NCI-H128 (cell line): Measurements from ENCODE around the gene SLC26A11.
"Not testable (repeated sequence)": the region's sequence is repeated elsewhere in the genome, so short reads cannot be mapped to it uniquely, and the experiment has no call there.

Experiments
- DNase-seq: peaks from one replicate; lab custom pipeline; 2025; ENCODE audit not compliant: unreplicated experiment; lab: John Stamatoyannopoulos, UW

Gene SLC26A11

GRCh38 chr17:80260069-80260535 lies 39.9 kb downstream of the SLC26A11 start:
- peak; percentile 10 for DNase-seq

GRCh38 chr17:80260791-80261158 lies 40.5 kb downstream of the SLC26A11 start, which contains the start of gene RNF213:
TSS of gene RNF213 (plus strand) at chr17:80260852. CDS start at chr17:80263682, 2,830 bp downstream.
- DNase-seq = no peak

- DNase-seq = no peak
Observed at GRCh38 chr17:80261159-80261894, 41.1 kb downstream of the SLC26A11 start.

- no peak for DNase-seq
Observed at GRCh38 chr17:80261895-80262279, 41.7 kb downstream of the SLC26A11 start.

GRCh38 chr17:80262291-80262690 lies 42.1 kb downstream of the SLC26A11 start:
- DNase-seq = no peak

GRCh38 chr17:80262775-80263244 lies 42.6 kb downstream of the SLC26A11 start:
- no peak for DNase-seq

GRCh38 chr17:80263253-80264204 lies 43.3 kb downstream of the SLC26A11 start:
- peak; percentile 35 for DNase-seq

- no peak for DNase-seq
Observed at GRCh38 chr17:80264205-80265075, 44.2 kb downstream of the SLC26A11 start.

- DNase-seq = no peak
Observed at GRCh38 chr17:80265205-80266068, 45.2 kb downstream of the SLC26A11 start.

- DNase-seq = no peak
Observed at GRCh38 chr17:80267391-80267790, 47.2 kb downstream of the SLC26A11 start.

GRCh38 chr17:80268427-80268826 lies 48.2 kb downstream of the SLC26A11 start:
- DNase-seq = no peak

- DNase-seq = no peak
Observed at GRCh38 chr17:80269405-80269807, 49.2 kb downstream of the SLC26A11 start.

GRCh38 chr17:80270104-80270503 lies 49.9 kb downstream of the SLC26A11 start:
- no peak for DNase-seq

- no peak for DNase-seq
Observed at GRCh38 chr17:80270836-80271235, 50.6 kb downstream of the SLC26A11 start.

- DNase-seq = no peak
Observed at GRCh38 chr17:80272366-80272765, 52.1 kb downstream of the SLC26A11 start.

- DNase-seq = no peak
Observed at GRCh38 chr17:80274331-80274730, 54.1 kb downstream of the SLC26A11 start.

- DNase-seq = no peak
Observed at GRCh38 chr17:80274871-80275449, 54.7 kb downstream of the SLC26A11 start.

- DNase-seq = not testable (repeated sequence)
Observed at GRCh38 chr17:80275857-80276256, 55.6 kb downstream of the SLC26A11 start.
